K562 (cell line): ENCODE measurements around the gene STIM1. TPM values are rescaled to one million over a fixed set of nuclear protein-coding genes. Genes with fewer than 3 reads are reported as not detected.

Experiments used
- ATAC-seq: fragments of 200-7000 bp; cut with Tn5 transposase; 3 replicates; pipeline ENCODE4 v1.9.1; 2020; ENCODE audit warnings: moderate library complexity
- BruUV-seq: library from RNA; stranded (reverse); fragments of 400-500 nt; replicated peaks from 2 replicates; lab custom pipeline; 2021; lab: Mats Ljungman, UMichigan
- CTCF ChIA-PET: fragments of 300-600 bp; formaldehyde crosslinking; extraction: SDS; loops from one replicate; lab custom pipeline; 2021; ENCODE audit warnings: low intra/inter-chr PET ratio; lab: Yijun Ruan, JAX
- POLR2A ChIA-PET: fragments of 300-600, 350-650 bp; sonication (Branson Sonifier 250); formaldehyde crosslinking; extraction: SDS; loops from one replicate; lab custom pipeline; 2021; ENCODE audit warnings: antibody characterized with exemption, inconsistent platforms; lab: Yijun Ruan, JAX
- DNase-seq, 4 experiments: peaks; one replicate each; pipeline versions ENCODE4 v3.0.0 to v3.0.0-alpha.2; 2011 to 2018; ENCODE audit warnings: low spot score in 3 of 4, mixed read lengths in 3 of 4; ENCODE audit errors: extremely low read depth in 1 of 4
- FAIRE-seq: peaks from 2 replicates; lab custom pipeline; 2011; peaks lifted over from hg19 to GRCh38; lab: Jason Lieb, UNC
- H2AFZ ChIP-seq: 2 replicates; pipeline ENCODE4 v1.6.0; 2011; ENCODE audit warnings: low read depth, low read length, control low read depth, inconsistent platforms
- H3K27ac ChIP-seq: fragments of 200-600 bp; 3 replicates; pipeline ENCODE4 v1.8.0; 2011; ENCODE audit warnings: low read depth, mild to moderate bottlenecking, control low read depth, inconsistent platforms, low read length, moderate library complexity, mixed read lengths; ENCODE audit errors: extremely low read depth
- H3K27me3 ChIP-seq, 2 experiments: fragments of 300-600 bp in 1 of 2; 2 replicates in 1 of 2; 3 replicates in 1 of 2; pipeline versions ENCODE4 v1.6.0 to v1.8.0; 2011; ENCODE audit warnings: inconsistent platforms in 2 of 2, low read length in 2 of 2, mild to moderate bottlenecking in 1 of 2, mixed read lengths in 1 of 2, moderate library complexity in 1 of 2; ENCODE audit not compliant: control insufficient read depth in 2 of 2, insufficient read depth in 2 of 2
- H3K36me3 ChIP-seq: fragments of 300-600 bp; 3 replicates; pipeline ENCODE4 v1.8.0; 2011; ENCODE audit warnings: mild to moderate bottlenecking, low read length, inconsistent platforms; ENCODE audit not compliant: control insufficient read depth, insufficient read depth
- H3K4me1 ChIP-seq, 2 experiments: fragments of 200-600 bp in 1 of 2; replicated peaks in 1 of 2; 2 replicates in 1 of 2; 3 replicates in 1 of 2; pipeline versions ENCODE4 v1.5.1 to v1.8.0; 2011; ENCODE audit warnings: inconsistent platforms in 2 of 2, low read length in 2 of 2, mild to moderate bottlenecking in 1 of 2, mixed read lengths in 1 of 2, moderate library complexity in 1 of 2; ENCODE audit not compliant: control insufficient read depth in 2 of 2, insufficient read depth in 2 of 2
- H3K4me2 ChIP-seq: 2 replicates; pipeline ENCODE4 v1.6.1; 2011; ENCODE audit warnings: low read length, control low read depth, inconsistent platforms, mixed read lengths; ENCODE audit not compliant: insufficient read depth
- H3K4me3 ChIP-seq: fragments of 200-600 bp; sonication (generic), shearing (Covaris generic); 2 replicates; pipeline ENCODE4 v1.5.1; 2016; ENCODE audit warnings: control low read depth, inconsistent platforms
- H3K79me2 ChIP-seq: fragments of 200-600 bp; 3 replicates; pipeline ENCODE4 v1.8.0; 2011; ENCODE audit warnings: low read length, inconsistent platforms; ENCODE audit not compliant: control insufficient read depth, insufficient read depth
- H3K9ac ChIP-seq, 2 experiments: 2 replicates each; pipeline versions ENCODE4 v1.6.0 to v1.6.1; 2011; ENCODE audit warnings: low read depth in 2 of 2, low read length in 2 of 2, control low read depth in 1 of 2, inconsistent platforms in 1 of 2, mild to moderate bottlenecking in 1 of 2, mixed read lengths in 1 of 2; ENCODE audit not compliant: insufficient read depth in 1 of 2
- H3K9me1 ChIP-seq: one replicate; pipeline ENCODE4 v1.6.0; 2011; ENCODE audit warnings: inconsistent platforms, mild to moderate bottlenecking, low read length, moderate library complexity; ENCODE audit not compliant: control insufficient read depth, insufficient read depth
- H3K9me3 ChIP-seq: replicated peaks from 2 replicates; pipeline ENCODE4 v1.5.1; 2011; ENCODE audit warnings: low read depth, low read length, inconsistent platforms; ENCODE audit not compliant: control insufficient read depth, insufficient read depth
- H4K20me1 ChIP-seq: replicated peaks from 2 replicates; pipeline ENCODE4 v1.6.1; 2011; ENCODE audit warnings: low read length, inconsistent platforms, mixed read lengths; ENCODE audit not compliant: control insufficient read depth, insufficient read depth
- NFXL1 ChIP-seq: fragments of 450-650 bp; formaldehyde crosslinking; IDR thresholded peaks from 2 replicates; pipeline ENCODE4 v1.4.0; 2021; ENCODE audit warnings: mild to moderate bottlenecking
- RBM22 ChIP-seq: fragments of 200-400 bp; formaldehyde crosslinking; IDR thresholded peaks from 2 replicates; pipeline ENCODE4 v1.6.1; 2018; ENCODE audit warnings: low read length, low read depth; ENCODE audit not compliant: poor library complexity, severe bottlenecking
- RFX1 ChIP-seq: fragments of 450-650 bp; IDR thresholded peaks from 2 replicates; pipeline ENCODE4 v1.6.1; 2016; ENCODE audit warnings: mild to moderate bottlenecking, moderate library complexity
- WGBS: fragments of 100-300 bp; shearing (Covaris generic); methylation state at CpG from one replicate; pipeline ENCODE4 v1.1.6; 2016; ENCODE audit warnings: low coverage, mixed read lengths; ENCODE audit not compliant: insufficient coverage; ENCODE audit errors: missing lambda C conversion rate; 5-methylcytosine and 5-hydroxymethylcytosine counted together
- in situ Hi-C: fragments of 300-500 bp; cut with MboI; formaldehyde crosslinking; loops from 4 replicates; pipeline ENCODE4 v1.15.0; 2018; ENCODE audit warnings: inconsistent platforms, mixed read lengths
- intact Hi-C: fragments of 100-400 bp; cut with micrococcal nuclease; formaldehyde crosslinking; loops from 2 replicates; pipeline ENCODE4 v1.14.2; 2022
- polyA plus RNA-seq, 8 experiments: library from polyadenylated mRNA; depleted of rRNA in 4 of 8; stranded (reverse) in 5 of 8; unstranded in 3 of 8; fragments of >200 nt; fragmentation: Nextera tagmentation in 2 of 8; fragmentation: Illumina TruSeq in 1 of 8; extraction: Ambion mirVana in 2 of 8; extraction: Trizol in 1 of 8; gene quantifications; 2 replicates each; pipeline versions ENCODE4 v1.2.1 to v1.2.3, GENCODE V29; 2011 to 2014; ENCODE audit warnings: inconsistent platforms in 1 of 8, missing spikeins in 1 of 8
- total RNA-seq, 7 experiments: library from RNA; depleted of rRNA in 6 of 7; stranded (reverse); fragments of >200 nt in 6 of 7; fragmentation: Illumina TruSeq in 2 of 7; extraction: Trizol in 2 of 7; gene quantifications; 2 replicates each; pipeline versions ENCODE4 v1.2.1 to v1.2.3, GENCODE V29; 2011 to 2021; ENCODE audit warnings: low replicate concordance in 1 of 7
- TF ChIP-seq, protein P1 (sequence below): fragments of 450-650 bp; IDR thresholded peaks from 2 replicates; pipeline ENCODE4 v1.6.1; 2016

The STIM1 gene
- total and polyA plus RNA-seq, 9 of the 15 experiments (the other 6 are each of a cell fraction or from before 2014, with no cell fraction given): 7.7 to 50.5 (median 22.5) TPM

DNA sequence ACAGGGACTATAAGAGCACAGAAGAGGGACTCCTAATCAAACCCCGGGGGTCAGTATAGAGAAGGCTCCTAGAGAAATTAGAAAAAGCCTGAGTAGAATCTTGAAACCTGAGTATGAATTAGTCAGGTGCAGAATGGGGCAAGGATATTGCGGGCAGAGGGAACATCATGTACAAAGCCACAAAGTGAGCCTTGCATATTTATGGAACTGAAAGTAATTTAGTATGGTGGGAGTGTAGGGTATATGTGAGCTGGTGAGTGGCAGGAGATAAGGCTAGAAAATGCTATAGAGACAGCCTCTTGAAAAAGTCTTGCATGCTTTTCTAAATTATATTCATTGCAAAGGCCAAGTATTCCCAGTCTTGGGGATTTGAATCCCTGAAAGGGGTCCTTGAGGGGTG lies 93.7 kb downstream of the STIM1 start:
- H4K20me1 ChIP-seq: peaks cover 4% of the 10 kb centered on the region; the same call in 1 of the 2 replicates
- FAIRE-seq (no peak), ATAC-seq (peak; percentile 24; the same call in 1 of the 3 replicates), DNase-seq (no peak)
- peaks cover 10 to 23% of the 10 kb centered on the region in 2 experiments; a peak in 4 of 5 replicates for H3K4me1 ChIP-seq
- ChIA-PET POLR2A (no interaction called here), CTCF (no interaction called here)
- no peaks in the 10 kb centered on the region for H3K9me3 ChIP-seq
- 69% methylated on average over 2 of the region's 2 CpGs for WGBS
- H3K79me2 ChIP-seq: peaks cover 21% of the 10 kb centered on the region
- no peak overlapping the region for H3K4me3 ChIP-seq
- no TSS peak for BruUV-seq
- H3K27ac ChIP-seq: no peak overlapping the region
- TF ChIP-seq NFXL1 (CRISPR knock-in tag) (no peak), RFX1 (no peak), RBM22 (peak; percentile 31)
- TF ChIP-seq, protein P1, sequence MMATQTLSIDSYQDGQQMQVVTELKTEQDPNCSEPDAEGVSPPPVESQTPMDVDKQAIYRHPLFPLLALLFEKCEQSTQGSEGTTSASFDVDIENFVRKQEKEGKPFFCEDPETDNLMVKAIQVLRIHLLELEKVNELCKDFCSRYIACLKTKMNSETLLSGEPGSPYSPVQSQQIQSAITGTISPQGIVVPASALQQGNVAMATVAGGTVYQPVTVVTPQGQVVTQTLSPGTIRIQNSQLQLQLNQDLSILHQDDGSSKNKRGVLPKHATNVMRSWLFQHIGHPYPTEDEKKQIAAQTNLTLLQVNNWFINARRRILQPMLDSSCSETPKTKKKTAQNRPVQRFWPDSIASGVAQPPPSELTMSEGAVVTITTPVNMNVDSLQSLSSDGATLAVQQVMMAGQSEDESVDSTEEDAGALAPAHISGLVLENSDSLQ: peak; percentile 53
- peaks cover 6% of the 10 kb centered on the region for H3K9me1 ChIP-seq
- no peak overlapping the region for H3K9ac ChIP-seq
- in situ Hi-C loops: no loop called here
- peaks cover 2% of the 10 kb centered on the region; the same call in 1 of the 3 replicates for H3K36me3 ChIP-seq
- no peaks in the 10 kb centered on the region for H3K27me3 ChIP-seq
- intact Hi-C loops: no loop called here
- no peak overlapping the region for H3K4me2 ChIP-seq
- H2AFZ ChIP-seq: no peak overlapping the region
